ENCODE results near the gene INTS7. TPM values are rescaled to one million over a fixed set of nuclear protein-coding genes. Genes with fewer than 3 reads are reported as not detected.
"Not testable (repeated sequence)": the region's sequence is repeated elsewhere in the genome, so short reads cannot be mapped to it uniquely, and the experiment has no call there.

INTS7 gene
- total RNA-seq, 2 donors from 2014 or later, result 27.6 to 32.8 TPM

DNA sequence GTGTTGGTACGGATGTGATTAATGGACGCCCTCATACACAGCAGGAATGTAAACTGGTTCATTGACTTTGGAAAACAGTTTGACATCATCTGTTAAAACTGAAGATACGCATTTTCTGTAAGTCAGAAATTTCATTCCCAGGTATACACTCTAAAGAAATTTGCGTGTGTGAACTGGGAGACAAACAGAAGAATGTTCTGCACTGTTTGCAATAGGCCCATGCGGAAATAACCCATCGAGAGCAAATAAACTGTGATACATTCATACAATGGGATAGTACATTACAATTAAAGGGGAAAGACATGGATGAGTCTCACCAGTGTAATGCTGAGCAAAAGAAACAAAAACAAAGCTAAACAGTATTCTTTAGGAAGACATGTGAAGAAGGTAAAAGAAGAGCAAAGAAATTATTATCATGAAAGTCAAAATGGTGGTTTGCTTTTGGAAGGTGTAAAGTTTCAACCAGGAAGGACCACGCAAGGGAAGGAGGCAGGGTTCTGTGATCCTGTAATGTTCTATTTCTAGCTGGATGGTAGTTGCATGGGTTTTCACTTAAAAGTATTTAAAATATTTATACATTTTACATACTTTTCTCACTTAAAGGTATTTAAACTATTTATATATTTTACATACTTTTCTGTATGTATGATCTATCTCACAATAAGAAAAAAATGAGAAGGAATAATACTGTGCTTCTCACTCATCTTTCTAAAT, 30.3 kb downstream of the INTS7 start:
- no peak overlapping the region for H3K27ac ChIP-seq (ENCODE audit: low read depth, low read length)
- H3K4me1 ChIP-seq (ENCODE audit: control insufficient read depth, insufficient read depth, low read length), result no peaks in the 10 kb centered on the region
- H3K27me3 ChIP-seq (ENCODE audit: control insufficient read depth, insufficient read depth, low read length, poor library complexity, severe bottlenecking), result no peaks in the 10 kb centered on the region
- H3K36me3 Mint-ChIP-seq (ENCODE audit: low read depth), result peaks cover 40% of the 10 kb centered on the region
- peaks cover 40% of the 10 kb centered on the region for H3K4me1 Mint-ChIP-seq
- DNase-seq, result no peak
- H3K36me3 ChIP-seq (ENCODE audit: control insufficient read depth, insufficient read depth, low read length), result peaks cover 61% of the 10 kb centered on the region
- H3K4me3 ChIP-seq (ENCODE audit: low read length), result no peak overlapping the region
- no peak overlapping the region for H3K27ac Mint-ChIP-seq
- WGBS, 2 experiments (ENCODE audit: insufficient coverage in 1 of 2, insufficient read length in 1 of 2), result 91 to 100% methylated on average over 1 to 7 of the region's 7 CpGs
- no peaks in the 10 kb centered on the region for H3K9me3 Mint-ChIP-seq
- no peak overlapping the region for H3K9ac ChIP-seq (ENCODE audit: extremely low read depth, low read length, poor library complexity, severe bottlenecking)
- TF ChIP-seq, protein P1, sequence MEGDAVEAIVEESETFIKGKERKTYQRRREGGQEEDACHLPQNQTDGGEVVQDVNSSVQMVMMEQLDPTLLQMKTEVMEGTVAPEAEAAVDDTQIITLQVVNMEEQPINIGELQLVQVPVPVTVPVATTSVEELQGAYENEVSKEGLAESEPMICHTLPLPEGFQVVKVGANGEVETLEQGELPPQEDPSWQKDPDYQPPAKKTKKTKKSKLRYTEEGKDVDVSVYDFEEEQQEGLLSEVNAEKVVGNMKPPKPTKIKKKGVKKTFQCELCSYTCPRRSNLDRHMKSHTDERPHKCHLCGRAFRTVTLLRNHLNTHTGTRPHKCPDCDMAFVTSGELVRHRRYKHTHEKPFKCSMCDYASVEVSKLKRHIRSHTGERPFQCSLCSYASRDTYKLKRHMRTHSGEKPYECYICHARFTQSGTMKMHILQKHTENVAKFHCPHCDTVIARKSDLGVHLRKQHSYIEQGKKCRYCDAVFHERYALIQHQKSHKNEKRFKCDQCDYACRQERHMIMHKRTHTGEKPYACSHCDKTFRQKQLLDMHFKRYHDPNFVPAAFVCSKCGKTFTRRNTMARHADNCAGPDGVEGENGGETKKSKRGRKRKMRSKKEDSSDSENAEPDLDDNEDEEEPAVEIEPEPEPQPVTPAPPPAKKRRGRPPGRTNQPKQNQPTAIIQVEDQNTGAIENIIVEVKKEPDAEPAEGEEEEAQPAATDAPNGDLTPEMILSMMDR (conservative IDR thresholded peaks at IDR 0.05), result no peak
- H3K9me3 ChIP-seq (ENCODE audit: control insufficient read depth, low read length), result no peaks in the 10 kb centered on the region
- no peaks in the 10 kb centered on the region for H3K27me3 Mint-ChIP-seq (ENCODE audit: insufficient read depth)
- no peak overlapping the region for H3K4me3 Mint-ChIP-seq

DNA sequence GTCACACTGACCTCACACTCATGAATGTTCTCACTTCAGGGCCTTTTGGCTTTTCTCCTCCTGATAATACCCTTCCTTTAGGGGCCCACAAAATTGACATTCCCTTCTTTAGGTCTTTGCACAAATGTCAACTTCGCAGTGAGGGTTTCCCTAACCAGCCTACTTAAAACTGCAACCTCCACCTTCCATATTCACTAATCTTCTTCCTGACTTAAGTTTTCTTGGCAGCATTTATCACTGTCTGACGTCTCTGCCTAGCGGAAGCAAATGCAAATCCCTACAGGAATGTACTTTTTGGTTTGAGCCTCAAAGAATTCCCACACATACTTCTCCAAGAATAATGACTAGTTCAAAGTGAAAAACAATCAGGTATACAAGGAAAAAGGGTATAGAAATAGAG, 32.8 kb downstream of the INTS7 start:
- H3K9me3 ChIP-seq (ENCODE audit: control insufficient read depth, low read length), result peaks cover 8% of the 10 kb centered on the region
- no peaks in the 10 kb centered on the region for H3K27me3 ChIP-seq (ENCODE audit: control insufficient read depth, insufficient read depth, low read length, poor library complexity, severe bottlenecking)
- Mint-ChIP-seq H3K9me3 (no peaks in the 10 kb centered on the region), H3K36me3 (ENCODE audit: low read depth) (peaks cover 42% of the 10 kb centered on the region), H3K4me3 (no peak overlapping the region), H3K27ac (peak overlapping the region; percentile 75), H3K4me1 (peaks cover 29% of the 10 kb centered on the region), H3K27me3 (ENCODE audit: insufficient read depth) (no peaks in the 10 kb centered on the region)
- H3K36me3 ChIP-seq (ENCODE audit: control insufficient read depth, insufficient read depth, low read length), result peaks cover 67% of the 10 kb centered on the region
- no peak overlapping the region for H3K4me3 ChIP-seq (ENCODE audit: low read length)
- H3K4me1 ChIP-seq (ENCODE audit: control insufficient read depth, insufficient read depth, low read length), result no peaks in the 10 kb centered on the region
- WGBS, 2 experiments (ENCODE audit: insufficient coverage in 1 of 2, insufficient read length in 1 of 2), result 50 to 56% methylated on average over 2 to 3 of the region's 3 CpGs
- no peak overlapping the region for H3K27ac ChIP-seq (ENCODE audit: low read depth, low read length)
- TF ChIP-seq, protein P1 (conservative IDR thresholded peaks at IDR 0.05), result no peak
- no peak overlapping the region for H3K9ac ChIP-seq (ENCODE audit: extremely low read depth, low read length, poor library complexity, severe bottlenecking)
- DNase-seq, result peak; percentile 60

DNA sequence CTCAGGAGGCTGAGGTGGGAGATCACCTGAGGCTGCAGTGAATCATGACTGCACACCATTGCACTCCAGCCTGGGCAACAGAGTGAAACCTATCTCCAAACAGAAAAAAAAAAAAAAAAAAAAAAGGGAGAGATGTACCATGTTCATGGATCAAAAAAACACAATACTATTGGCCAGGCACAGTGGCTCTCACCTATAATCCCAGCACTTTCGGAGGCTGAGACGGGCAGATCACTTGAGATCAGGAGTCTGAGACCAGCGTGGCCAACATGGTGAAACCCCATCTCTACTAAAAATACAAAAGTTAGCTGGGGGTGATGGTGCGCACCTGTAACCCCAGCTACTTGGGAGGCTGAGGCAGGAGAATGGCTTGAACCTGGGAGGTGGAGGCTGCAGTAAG, 37.9 kb downstream of the INTS7 start:
- Mint-ChIP-seq H3K36me3 (ENCODE audit: low read depth) (peaks cover 53% of the 10 kb centered on the region), H3K4me1 (peaks cover 12% of the 10 kb centered on the region)
- not testable (repeated sequence) for H3K27me3 Mint-ChIP-seq (ENCODE audit: insufficient read depth); H3K9me3 Mint-ChIP-seq; DNase-seq; H3K27ac ChIP-seq (ENCODE audit: low read depth, low read length); H3K4me1 ChIP-seq (ENCODE audit: control insufficient read depth, insufficient read depth, low read length); H3K4me3 Mint-ChIP-seq; H3K27ac Mint-ChIP-seq; H3K9ac ChIP-seq (ENCODE audit: extremely low read depth, low read length, poor library complexity, severe bottlenecking); H3K4me3 ChIP-seq (ENCODE audit: low read length); H3K27me3 ChIP-seq (ENCODE audit: control insufficient read depth, insufficient read depth, low read length, poor library complexity, severe bottlenecking)
- H3K36me3 ChIP-seq (ENCODE audit: control insufficient read depth, insufficient read depth, low read length), result peaks cover 63% of the 10 kb centered on the region
- H3K9me3 ChIP-seq (ENCODE audit: control insufficient read depth, low read length), result peaks cover 14% of the 10 kb centered on the region
- 98 to 100% methylated on average over 1 to 4 of the region's 4 CpGs for WGBS, 2 experiments (ENCODE audit: insufficient coverage in 1 of 2, insufficient read length in 1 of 2)

DNA sequence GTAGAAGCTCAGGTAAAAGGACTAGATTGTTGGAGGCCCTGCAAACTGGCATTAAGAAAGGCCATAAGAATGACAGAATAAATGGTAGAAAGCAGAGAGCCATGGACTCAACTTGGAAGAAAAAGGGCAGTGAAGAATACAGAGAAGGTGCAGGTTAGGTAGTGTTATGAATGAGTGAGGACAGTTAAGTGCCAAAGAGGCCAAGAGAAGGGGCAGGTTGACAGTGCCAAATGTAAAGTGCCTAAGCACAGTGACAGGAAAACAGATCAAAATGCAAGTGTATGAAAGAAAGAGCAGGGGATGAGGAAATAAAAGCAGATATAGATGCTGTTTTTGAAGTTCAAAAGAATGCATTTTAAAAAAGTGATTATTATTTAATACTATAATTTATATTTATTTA, 43.7 kb downstream of the INTS7 start:
- H3K27me3 Mint-ChIP-seq (ENCODE audit: insufficient read depth), result no peaks in the 10 kb centered on the region
- no peak overlapping the region for H3K4me3 Mint-ChIP-seq

More for the DNA sequence above, 43.7 kb downstream of the INTS7 start:
- TF ChIP-seq, protein P1 (conservative IDR thresholded peaks at IDR 0.05), result no peak
- no peaks in the 10 kb centered on the region for H3K9me3 ChIP-seq (ENCODE audit: control insufficient read depth, low read length)
- H3K9me3 Mint-ChIP-seq, result no peaks in the 10 kb centered on the region
- H3K4me3 ChIP-seq (ENCODE audit: low read length), result no peak overlapping the region
- H3K27ac ChIP-seq (ENCODE audit: low read depth, low read length), result no peak overlapping the region
- no peak for DNase-seq
- H3K27me3 ChIP-seq (ENCODE audit: control insufficient read depth, insufficient read depth, low read length, poor library complexity, severe bottlenecking), result no peaks in the 10 kb centered on the region
- H3K36me3 Mint-ChIP-seq (ENCODE audit: low read depth), result peaks cover 32% of the 10 kb centered on the region
- no peak overlapping the region for H3K27ac Mint-ChIP-seq
- no peaks in the 10 kb centered on the region for H3K4me1 ChIP-seq (ENCODE audit: control insufficient read depth, insufficient read depth, low read length)
- H3K36me3 ChIP-seq (ENCODE audit: control insufficient read depth, insufficient read depth, low read length), result peaks cover 47% of the 10 kb centered on the region
- no peak overlapping the region for H3K9ac ChIP-seq (ENCODE audit: extremely low read depth, low read length, poor library complexity, severe bottlenecking)
- H3K4me1 Mint-ChIP-seq, result no peaks in the 10 kb centered on the region

All from endodermal cell (in vitro differentiated cells).